Osteoblast (primary cell): Measurements from ENCODE around the gene RIN1. TPM values are rescaled to one million over a fixed set of nuclear protein-coding genes. Genes with fewer than 3 reads are reported as not detected.

ENCODE experiments used
- DNase-seq: peaks from one replicate; pipeline ENCODE4 v3.0.0; 2011; ENCODE audit warnings: low spot score, mixed read lengths; ENCODE audit not compliant: insufficient read length; ENCODE audit errors: missing footprints
- H2AFZ ChIP-seq: 2 replicates; pipeline ENCODE4 v1.6.0; 2011; ENCODE audit warnings: mild to moderate bottlenecking, low read length
- H3K27ac ChIP-seq: 2 replicates; pipeline ENCODE4 v1.5.1; 2011; ENCODE audit warnings: mild to moderate bottlenecking, low read depth, low read length, moderate library complexity
- H3K27me3 ChIP-seq: 2 replicates; pipeline ENCODE4 v1.6.0; 2012; ENCODE audit warnings: mild to moderate bottlenecking, control low read depth, inconsistent platforms, low read length, moderate library complexity; ENCODE audit not compliant: insufficient read depth
- H3K36me3 ChIP-seq: 2 replicates; pipeline ENCODE4 v1.5.1; 2011; ENCODE audit warnings: mild to moderate bottlenecking, low read length, control low read depth, moderate library complexity; ENCODE audit not compliant: insufficient read depth
- H3K4me1 ChIP-seq: 2 replicates; pipeline ENCODE4 v1.5.1; 2011; ENCODE audit warnings: mild to moderate bottlenecking, low read length, control low read depth, moderate library complexity; ENCODE audit not compliant: insufficient read depth
- H3K4me2 ChIP-seq: 2 replicates; pipeline ENCODE4 v1.6.0; 2011; ENCODE audit warnings: mild to moderate bottlenecking, low read length; ENCODE audit not compliant: insufficient read depth
- H3K4me3 ChIP-seq: fragments of 200-600 bp; sonication (generic); 3 replicates; pipeline ENCODE4 v1.5.1; 2012; ENCODE audit warnings: mild to moderate bottlenecking, low read length, inconsistent platforms; ENCODE audit not compliant: insufficient read depth
- H3K79me2 ChIP-seq: 2 replicates; pipeline ENCODE4 v1.6.0; 2012; ENCODE audit warnings: mild to moderate bottlenecking, low read length, control low read depth, inconsistent platforms; ENCODE audit not compliant: insufficient read depth
- H3K9me3 ChIP-seq: 2 replicates; pipeline ENCODE4 v1.5.1; 2011; ENCODE audit warnings: low read depth, low read length, control low read depth
- H4K20me1 ChIP-seq: 2 replicates; pipeline ENCODE4 v1.6.0; 2012; ENCODE audit warnings: mild to moderate bottlenecking, low read length, control low read depth; ENCODE audit not compliant: insufficient read depth
- CTCF ChIP-seq: IDR thresholded peaks from 2 replicates; pipeline ENCODE4 v1.5.1; 2011; ENCODE audit warnings: mild to moderate bottlenecking, low read depth, low read length, moderate library complexity; ENCODE audit errors: extremely low read depth
- total RNA-seq: library from RNA; depleted of rRNA; stranded (reverse); fragments of >200 nt; gene quantifications from 2 replicates; pipeline ENCODE4 v1.2.3, GENCODE V29; 2012

The RIN1 gene
- total RNA-seq, 1 donor = 27.1 TPM

GRCh38 chr11:66349084-66349386 lies 12.8 kb upstream of the RIN1 start:
- Histone ChIP-seq H3K4me2 (no peak overlapping the region), H3K79me2 (peaks cover 15% of the 10 kb centered on the region), H3K4me3 (no peak overlapping the region), H3K27me3 (no peaks in the 10 kb centered on the region), H3K27ac (no peak overlapping the region), H2AFZ (no peak overlapping the region), H4K20me1 (no peaks in the 10 kb centered on the region), H3K36me3 (no peaks in the 10 kb centered on the region), H3K4me1 (peaks cover 23% of the 10 kb centered on the region), H3K9me3 (no peaks in the 10 kb centered on the region)
- no peak for TF ChIP-seq CTCF
- DNase-seq = no peak

DNA sequence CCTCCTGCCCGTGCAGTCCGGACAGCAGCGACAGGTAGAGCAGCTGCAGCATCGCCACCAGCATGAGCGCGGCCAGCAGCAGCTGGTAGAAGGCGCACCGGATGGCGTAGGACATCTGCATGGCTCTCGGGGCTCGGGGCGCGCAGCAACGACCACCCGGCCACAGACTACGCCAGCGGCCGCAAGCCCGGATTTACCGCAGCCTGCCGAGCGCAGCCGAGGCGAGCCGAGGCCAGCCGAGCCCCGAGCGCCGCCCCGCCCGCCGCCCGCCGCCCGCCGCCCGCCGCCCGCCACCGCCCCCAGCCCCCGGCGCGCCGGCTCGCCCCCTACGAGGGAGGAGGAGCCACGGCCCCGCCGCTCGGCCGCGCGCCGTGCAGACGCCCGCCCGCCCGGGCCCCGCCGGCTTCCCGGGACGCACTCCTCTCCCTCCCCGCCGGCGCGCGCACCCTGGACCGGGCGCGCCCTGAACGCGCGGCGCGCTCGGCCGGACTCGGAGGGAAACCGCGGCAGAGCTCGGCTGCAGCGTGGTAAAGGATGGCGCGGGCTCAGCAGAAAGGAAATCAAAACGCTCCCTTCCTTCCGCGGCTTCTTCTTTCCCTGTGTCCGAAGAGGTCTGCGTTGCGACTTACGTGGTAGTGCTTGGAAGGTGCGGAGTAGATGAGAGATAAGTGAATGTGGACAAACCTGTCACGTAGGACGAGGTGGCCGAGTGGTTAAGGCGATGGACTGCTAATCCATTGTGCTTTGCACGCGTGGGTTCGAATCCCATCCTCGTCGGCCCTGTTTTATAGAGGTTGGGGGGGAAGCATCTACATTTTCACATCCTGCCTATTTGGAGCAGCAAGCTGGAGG lies 11.4 kb upstream of the RIN1 start, which contains the start of gene B4GAT1:
TSS of gene B4GAT1 (minus strand) at position 205 of the 852 bp plus-strand sequence. CDS start at position 121, 84 bp downstream.
- peak within 1 kb of the TSS; percentile 61 for H3K27ac ChIP-seq
- no peak for TF ChIP-seq CTCF

DNA sequence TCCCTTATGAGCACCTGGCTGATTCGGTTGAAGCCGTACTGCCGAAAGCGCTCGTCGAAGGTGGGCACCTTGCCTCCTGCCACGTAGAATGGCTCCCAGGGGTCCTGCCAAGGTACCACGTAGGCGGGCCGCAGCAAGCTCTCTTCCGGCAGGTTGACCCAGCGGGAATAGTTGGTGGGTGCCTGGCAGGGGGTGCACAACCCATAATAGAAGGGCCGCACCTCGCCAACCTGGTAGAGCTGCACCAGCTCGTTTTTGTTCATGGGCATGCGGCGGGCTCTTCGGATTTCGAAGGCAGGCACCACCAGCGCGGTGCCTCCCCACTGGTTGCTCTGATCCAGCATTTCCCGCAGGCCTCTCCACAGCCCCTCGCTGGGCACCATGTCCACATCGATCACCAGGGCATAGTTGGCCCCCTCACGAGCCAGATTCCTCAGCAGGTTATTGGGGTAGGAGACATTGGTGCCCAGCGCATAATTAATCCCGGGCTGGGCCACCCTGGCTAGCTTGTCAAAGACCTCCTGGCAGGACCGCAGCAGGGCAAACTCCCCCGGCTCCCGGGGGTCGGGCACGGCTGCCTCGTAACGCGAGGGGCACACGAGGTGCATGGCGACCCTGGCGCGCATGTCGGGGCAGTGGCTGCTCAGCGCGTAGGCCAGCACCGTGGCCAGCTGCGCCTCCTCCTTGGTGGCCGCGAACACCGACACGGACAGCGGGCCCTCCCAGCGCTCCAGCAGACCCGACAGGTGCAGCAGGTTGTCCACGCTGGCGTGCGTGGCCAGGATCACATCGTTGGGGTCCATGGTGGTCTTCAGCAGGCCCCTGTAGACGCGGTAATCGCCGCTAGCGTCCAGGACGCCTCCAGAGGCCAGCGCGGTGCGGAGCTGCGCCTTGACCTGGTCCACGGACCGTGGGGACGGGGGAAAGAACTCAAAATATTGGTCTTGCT lies 10.5 kb upstream of the RIN1 start:
- Histone ChIP-seq H3K4me2 (peak overlapping the region; percentile 90), H3K36me3 (peaks cover 10% of the 10 kb centered on the region), H3K27me3 (no peaks in the 10 kb centered on the region), H4K20me1 (peaks cover 6% of the 10 kb centered on the region), H3K9me3 (no peaks in the 10 kb centered on the region), H3K4me3 (peak overlapping the region; percentile 90), H3K79me2 (peaks cover 36% of the 10 kb centered on the region), H2AFZ (peak overlapping the region; percentile 95), H3K27ac (peak overlapping the region; percentile 61), H3K4me1 (peaks cover 30% of the 10 kb centered on the region)
- peak; percentile 38 for DNase-seq
- no peak for TF ChIP-seq CTCF

More for the DNA sequence above, 11.4 kb upstream of the RIN1 start, which contains the start of gene B4GAT1:
- Histone ChIP-seq H4K20me1 (peaks cover 5% of the 10 kb centered on the region), H3K36me3 (peaks cover 3% of the 10 kb centered on the region), H3K27me3 (no peaks in the 10 kb centered on the region), H2AFZ (peak within 1 kb of the TSS; percentile 95), H3K79me2 (peaks cover 29% of the 10 kb centered on the region), H3K4me1 (peaks cover 30% of the 10 kb centered on the region), H3K9me3 (no peaks in the 10 kb centered on the region), H3K4me2 (peak within 1 kb of the TSS; percentile 90), H3K4me3 (peak within 1 kb of the TSS; percentile 90)
- peak; percentile 95 for DNase-seq
